GM12878 (cell line): Measurements from ENCODE around the gene HMCN2.

Experiments
- CTCF ChIP-seq, 3 experiments: IDR thresholded peaks in 2 of 3; conservative IDR thresholded peaks in 1 of 3; 2 replicates each; pipeline ENCODE4 v1.5.1; 2011; ENCODE audit warnings: low read depth in 3 of 3, low read length in 3 of 3, mild to moderate bottlenecking in 3 of 3, control low read depth in 2 of 3, moderate library complexity in 2 of 3, inconsistent platforms in 1 of 3, mixed read lengths in 1 of 3; ENCODE audit not compliant: control insufficient read depth in 2 of 3, insufficient read depth in 1 of 3; ENCODE audit errors: extremely low read depth in 1 of 3
- EP300 ChIP-seq, 2 experiments: fragments of 150-350 bp in 1 of 2; IDR thresholded peaks; 2 replicates each; pipeline ENCODE4 v1.6.1; 2011 to 2012; ENCODE audit warnings: low read depth in 2 of 2, low read length in 2 of 2, borderline replicate concordance in 1 of 2, improper control_type of control experiment in 1 of 2, inconsistent platforms in 1 of 2; ENCODE audit not compliant: control insufficient read depth in 1 of 2
- NFIC ChIP-seq: IDR thresholded peaks from 2 replicates; pipeline ENCODE4 v1.6.1; 2012; ENCODE audit warnings: low read depth, mild to moderate bottlenecking, inconsistent platforms, low read length, moderate library complexity
- POLR2A ChIP-seq: IDR thresholded peaks from 2 replicates; pipeline ENCODE4 v1.6.1; 2011; ENCODE audit warnings: low read depth, mild to moderate bottlenecking, low read length
- TAF1 ChIP-seq: IDR thresholded peaks from 2 replicates; pipeline ENCODE4 v1.6.1; 2011; ENCODE audit warnings: mild to moderate bottlenecking, low read depth, low read length, borderline replicate concordance
- YY1 ChIP-seq: IDR thresholded peaks from 2 replicates; pipeline ENCODE4 v1.6.1; 2011; ENCODE audit warnings: low read depth, mild to moderate bottlenecking, low read length

GRCh38 chr9:130470269-130470668 lies 204.7 kb downstream of the HMCN2 start:
- TF ChIP-seq NFIC, result no peak
- no peak for TF ChIP-seq CTCF (IDR thresholded peaks at IDR 0.05 in 2 of 3, conservative IDR thresholded peaks at IDR 0.05 in 1 of 3; ENCODE audit: control insufficient read depth in 2 of 3, extremely low read depth in 1 of 3, insufficient read depth in 1 of 3, low read depth in 3 of 3, low read length in 3 of 3)
- no peak for TF ChIP-seq TAF1
- no peak for TF ChIP-seq POLR2A
- no peak for TF ChIP-seq EP300 (IDR thresholded peaks at IDR 0.05; ENCODE audit: borderline replicate concordance in 1 of 2, control insufficient read depth in 1 of 2, low read depth in 2 of 2, low read length in 2 of 2)
- no peak for TF ChIP-seq YY1
